HG03139 (cell line): ENCODE measurements around the gene POFUT2.

Experiments used
- ATAC-seq: cut with Tn5 transposase; IDR thresholded peaks from one replicate; pipeline ENCODE4 v1.9.1; 2021; ENCODE audit not compliant: unreplicated experiment

POFUT2 gene, protein sequence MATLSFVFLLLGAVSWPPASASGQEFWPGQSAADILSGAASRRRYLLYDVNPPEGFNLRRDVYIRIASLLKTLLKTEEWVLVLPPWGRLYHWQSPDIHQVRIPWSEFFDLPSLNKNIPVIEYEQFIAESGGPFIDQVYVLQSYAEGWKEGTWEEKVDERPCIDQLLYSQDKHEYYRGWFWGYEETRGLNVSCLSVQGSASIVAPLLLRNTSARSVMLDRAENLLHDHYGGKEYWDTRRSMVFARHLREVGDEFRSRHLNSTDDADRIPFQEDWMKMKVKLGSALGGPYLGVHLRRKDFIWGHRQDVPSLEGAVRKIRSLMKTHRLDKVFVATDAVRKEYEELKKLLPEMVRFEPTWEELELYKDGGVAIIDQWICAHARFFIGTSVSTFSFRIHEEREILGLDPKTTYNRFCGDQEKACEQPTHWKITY

DNA sequence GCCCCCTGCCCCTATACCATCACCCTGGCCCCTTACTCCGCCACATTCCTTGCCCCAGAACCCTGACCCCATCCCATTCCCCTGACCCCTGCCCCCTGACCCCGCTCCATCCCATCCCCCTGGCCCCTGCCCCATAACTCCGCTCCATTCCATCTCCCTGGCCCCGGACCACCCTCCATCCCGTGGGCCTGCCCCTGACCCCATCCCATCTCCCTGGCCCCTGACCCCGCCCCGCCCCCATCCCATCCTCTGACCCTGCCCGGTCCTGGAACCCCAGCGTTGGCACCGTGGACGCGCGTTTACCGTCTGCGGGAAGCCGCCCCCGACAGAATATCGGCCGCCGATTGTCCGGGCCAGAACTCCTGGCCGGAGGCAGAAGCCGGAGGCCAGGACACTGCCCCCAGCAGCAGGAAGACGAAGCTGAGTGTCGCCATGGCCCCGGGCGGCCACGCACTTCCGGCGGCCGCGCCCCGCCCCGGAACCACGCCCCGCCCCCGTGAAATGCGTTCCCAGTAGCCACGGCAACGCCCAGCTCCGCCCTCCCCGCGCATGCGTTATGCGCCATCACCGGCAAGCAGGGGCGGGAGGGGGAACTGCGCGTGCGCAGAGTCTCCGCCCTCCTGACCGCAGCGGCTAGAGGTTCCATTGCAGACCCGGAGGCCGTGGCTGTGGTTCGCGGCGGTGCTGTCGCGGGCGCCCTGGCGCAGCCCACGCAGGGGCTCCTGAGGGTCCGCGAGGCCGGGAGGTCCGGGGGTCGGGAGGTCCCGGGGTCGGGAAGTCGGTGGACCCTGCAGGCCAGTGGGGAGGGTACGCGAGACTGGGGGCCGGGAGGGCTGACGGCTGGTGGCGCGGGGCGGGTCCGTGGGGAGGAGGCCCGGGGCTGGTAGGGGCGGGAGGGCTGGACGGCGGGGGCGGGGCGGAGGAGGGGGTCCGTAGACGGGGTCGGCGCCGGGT lies at the start of gene POFUT2:
Gene POFUT2 (minus strand): TSS at position 458 of the 954 bp plus-strand sequence. CDS start 24 bp downstream, at position 434.
- peak; percentile 71 for ATAC-seq

DNA sequence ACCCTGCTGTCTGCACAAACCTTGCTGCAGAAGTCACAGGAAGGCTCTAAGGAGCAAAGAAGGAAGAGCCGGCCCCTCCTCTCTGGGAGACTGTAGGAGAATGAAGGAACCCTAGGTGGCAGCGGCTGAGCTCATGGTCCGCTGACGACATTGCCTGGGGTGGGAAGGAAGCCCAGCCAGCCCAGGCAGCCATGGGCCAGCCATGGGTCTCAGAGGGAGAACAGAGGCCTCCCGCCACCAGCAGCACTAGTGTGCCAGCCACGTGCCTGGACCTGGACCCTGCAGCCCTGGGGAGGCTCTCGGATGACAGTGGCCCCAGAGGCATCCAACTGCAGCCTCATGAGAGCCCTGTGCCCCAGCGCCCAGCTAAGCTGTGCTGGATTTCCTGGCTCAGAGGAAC lies 49.2 kb upstream of the POFUT2 start:
- ATAC-seq = no peak

DNA sequence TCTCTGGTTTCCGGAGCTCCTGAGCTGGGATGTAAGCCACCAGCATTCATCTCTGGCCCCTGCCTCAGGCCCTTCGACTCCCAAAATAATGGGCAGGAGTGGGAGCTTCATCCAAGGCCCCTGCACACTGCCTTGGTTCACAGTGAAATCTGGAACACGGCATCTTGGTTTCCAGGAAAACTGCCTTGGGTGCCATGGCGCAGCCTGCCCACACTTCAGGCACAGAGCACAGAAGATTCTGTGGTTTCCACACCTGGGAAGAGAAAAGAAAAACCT lies 48.8 kb upstream of the POFUT2 start:
- no peak for ATAC-seq

DNA sequence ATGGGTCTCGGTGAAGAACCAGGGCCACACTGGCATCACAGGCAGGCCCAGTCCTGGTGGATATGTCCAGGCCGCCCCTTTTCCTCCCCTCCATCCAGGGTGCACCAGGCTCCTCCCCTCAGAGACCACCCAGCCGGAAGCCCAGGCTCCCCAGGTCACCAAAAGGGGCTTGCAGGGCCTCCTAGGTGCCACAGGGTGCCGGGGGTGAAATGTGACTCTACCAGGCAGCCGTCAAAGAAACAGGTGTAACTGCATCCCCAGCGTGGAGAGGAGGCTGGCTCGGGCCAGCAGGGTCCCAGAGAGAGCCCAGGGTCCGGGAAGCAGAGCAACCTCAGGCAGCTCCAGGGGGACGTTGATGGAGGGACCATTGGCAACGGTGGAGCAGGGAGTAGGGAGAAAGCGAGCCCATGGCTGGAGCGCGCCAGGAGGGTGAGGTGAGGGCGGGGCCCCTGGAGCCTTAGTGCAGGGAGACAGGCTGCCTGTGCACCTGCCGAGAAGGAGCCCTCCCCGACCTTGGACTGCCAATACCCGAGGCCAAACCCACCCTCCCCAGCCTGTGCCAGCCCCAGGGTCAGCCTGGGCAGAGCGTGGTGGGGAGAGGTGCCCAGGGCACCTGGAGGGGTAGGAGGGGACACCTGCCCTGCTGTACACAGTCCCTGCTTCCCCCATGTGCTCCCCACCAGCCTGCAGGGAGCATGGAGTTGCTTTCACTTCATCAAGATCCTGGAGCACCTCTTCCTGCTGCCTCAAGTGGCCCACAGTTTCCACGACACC lies 48.3 kb upstream of the POFUT2 start:
- no peak for ATAC-seq

DNA sequence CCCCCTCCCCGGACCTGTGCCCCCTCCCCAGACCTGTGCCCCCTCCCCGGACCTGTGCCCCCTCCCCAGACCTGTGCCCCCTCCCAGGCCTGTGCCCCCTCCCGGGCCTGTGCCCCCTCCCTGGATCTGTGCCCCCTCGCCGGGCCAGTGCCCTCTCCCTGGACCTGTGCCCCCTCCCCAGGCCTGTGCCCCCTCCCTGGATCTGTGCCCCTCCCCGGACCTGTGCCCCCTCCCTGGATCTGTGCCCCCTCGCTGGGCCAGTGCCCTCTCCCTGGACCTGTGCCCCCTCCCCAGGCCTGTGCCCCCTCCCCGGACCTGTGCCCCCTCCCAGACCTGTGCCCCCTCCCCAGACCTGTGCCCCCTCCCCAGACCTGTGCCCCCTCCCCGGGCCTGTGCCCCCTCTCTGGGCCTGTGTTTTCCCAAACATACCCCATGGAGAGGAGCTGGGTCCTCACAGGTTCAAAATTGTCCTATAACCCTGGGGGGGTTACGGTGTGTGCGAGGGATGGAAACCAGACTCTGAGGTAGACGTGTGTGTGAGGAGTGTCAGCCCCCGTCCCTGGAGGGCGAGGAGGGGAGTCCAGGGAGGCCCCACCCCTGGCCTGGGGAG lies 47.6 kb upstream of the POFUT2 start:
- ATAC-seq = no peak

DNA sequence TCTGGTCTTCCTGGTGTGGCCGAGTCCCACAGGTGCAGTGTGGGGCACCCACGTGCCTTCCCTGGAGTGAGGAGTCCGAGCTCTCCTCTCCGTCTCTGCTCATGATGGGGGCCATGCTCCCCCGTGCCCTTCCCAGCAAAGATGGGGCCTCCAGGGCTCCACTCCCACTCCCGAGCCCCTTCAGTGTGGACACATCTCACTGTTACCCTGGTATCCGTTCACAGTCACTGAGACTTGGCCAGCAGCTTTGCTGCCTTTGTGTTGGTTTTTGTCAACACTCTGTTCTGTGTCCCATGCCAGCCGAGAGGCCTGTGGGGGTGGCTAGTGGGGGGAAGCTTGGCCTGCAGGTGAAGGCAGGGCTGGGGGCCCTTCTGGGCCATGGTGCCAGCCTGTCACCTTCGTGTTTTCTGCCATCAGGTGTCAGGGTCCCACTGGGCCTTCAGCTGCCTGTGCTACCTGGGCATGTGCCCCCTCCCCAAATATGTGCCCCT lies 46.9 kb upstream of the POFUT2 start:
- no peak for ATAC-seq

DNA sequence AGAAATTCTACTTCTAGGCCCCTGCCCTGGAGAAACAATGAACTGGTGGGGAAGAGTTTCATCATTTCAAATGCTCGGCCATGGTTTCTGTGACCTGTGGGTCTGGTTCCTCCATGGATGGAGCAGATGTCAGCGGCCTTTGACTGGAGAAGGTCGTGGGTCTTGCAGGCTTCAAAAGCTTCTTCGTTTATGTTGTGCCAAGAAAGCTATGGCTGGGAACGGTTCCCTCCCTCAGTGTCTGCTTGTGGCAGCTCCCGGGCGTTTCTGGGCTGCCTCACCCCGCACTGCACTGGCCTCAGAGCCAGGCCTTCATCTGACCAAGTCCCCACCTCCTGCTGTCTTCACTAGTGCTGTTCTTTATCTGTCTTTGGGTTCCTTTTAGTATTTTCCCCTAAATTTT lies 46.4 kb upstream of the POFUT2 start:
- no peak for ATAC-seq

DNA sequence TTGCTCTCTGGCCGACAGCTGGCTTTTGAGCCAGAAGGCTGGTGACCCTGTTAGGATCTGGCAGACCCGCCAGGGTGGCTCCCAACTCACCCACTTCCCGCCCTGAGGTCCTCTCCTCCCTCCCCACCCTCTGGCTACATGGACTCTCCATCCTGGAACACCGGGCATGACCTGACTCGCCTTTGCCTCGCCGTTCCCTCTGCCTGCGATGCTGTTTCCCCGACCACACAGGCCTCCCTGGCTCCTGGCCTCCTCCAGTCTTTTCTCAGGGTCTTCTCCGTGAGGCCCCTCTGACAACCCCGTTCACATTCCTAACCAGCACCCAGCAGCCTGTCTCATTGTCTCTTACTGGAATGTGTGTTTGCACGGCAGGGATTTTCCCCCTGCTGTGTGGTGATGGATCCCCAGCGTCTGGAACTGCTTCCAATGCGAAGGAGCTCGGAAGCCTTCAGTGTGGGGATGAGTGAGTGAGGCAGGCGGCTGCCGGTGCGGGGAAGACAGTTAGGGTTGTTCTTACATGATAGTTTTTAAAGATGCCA lies 46.0 kb upstream of the POFUT2 start:
- ATAC-seq = no peak

DNA sequence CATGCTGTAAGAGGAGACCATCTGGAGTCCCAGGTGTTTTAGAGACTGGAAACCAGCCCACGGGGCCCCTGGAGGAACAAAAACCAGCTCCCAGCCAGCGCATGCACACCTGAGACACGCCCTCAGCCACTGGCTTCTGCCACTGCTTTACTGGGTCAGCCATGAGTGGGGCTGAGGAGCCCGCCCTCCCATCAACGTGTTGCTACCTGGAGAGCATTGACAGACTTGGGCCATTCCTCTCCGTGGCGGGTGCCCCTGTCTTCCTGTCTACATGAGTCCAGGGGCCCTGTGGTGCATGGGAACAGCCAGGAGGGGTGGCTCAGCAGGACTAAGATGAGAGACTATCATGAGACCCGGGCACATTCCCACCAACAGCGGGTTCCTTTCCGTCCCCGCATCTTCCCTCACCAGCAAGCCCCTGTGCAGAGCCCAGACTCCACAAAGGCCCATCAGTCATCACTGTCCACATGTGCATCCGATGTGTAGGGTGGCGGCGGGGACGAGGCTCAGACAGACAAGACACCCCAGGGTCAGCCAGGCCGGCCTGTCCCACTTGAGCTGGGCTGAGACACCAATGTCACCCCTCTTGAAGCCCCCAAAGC lies 45.4 kb upstream of the POFUT2 start:
- ATAC-seq = no peak

DNA sequence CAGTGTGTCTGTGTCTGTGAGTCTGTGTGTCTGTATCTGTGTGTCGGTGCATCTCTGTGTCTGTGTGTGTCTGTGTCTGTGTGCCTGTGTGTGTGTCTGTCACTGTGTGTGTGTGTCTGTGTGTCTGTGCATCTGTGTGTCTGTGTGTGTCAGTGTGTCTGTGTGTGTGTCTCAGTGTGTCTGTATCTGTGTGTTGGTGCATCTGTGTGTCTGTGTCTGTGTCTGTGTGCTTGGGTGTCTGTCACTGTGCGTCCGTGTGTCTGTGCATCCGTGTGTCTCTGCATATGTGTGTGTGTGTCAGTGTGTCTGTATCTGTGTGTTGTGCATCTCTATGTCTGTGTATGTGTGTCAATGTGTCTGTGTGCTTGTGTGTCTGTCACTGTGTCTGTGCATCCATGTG lies 44.7 kb upstream of the POFUT2 start:
- no peak for ATAC-seq

DNA sequence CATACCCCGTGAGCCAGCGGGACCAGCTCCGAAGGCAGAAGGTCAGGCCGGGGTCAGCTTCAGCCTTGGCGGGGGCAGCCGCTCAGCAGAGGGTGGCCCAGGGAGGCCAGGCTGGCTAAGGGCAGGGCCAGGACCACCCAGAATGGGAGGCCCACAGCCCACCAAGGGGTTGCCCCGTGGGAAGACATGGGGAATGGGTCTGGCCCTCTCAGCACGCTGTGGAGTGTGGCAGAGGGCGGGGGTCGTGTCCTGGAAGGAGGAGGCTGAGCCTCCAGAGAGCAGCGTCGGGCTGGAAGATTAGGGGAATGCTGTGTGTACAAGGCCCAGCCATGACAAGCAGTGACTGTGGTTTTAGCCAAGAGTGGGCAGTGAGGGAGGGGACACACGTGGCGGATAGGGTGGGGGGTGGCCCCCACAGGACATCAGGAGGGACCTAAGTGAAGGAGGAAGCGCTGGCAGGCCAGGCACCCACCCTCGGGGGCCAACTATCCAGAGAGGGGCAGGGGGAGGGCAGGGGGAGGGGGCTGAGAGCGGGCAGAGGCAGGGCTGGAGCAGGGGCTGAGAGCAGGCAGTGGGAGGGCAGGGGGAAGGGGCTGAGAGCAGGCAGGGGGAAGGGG lies 43.9 kb upstream of the POFUT2 start:
- ATAC-seq = no peak

DNA sequence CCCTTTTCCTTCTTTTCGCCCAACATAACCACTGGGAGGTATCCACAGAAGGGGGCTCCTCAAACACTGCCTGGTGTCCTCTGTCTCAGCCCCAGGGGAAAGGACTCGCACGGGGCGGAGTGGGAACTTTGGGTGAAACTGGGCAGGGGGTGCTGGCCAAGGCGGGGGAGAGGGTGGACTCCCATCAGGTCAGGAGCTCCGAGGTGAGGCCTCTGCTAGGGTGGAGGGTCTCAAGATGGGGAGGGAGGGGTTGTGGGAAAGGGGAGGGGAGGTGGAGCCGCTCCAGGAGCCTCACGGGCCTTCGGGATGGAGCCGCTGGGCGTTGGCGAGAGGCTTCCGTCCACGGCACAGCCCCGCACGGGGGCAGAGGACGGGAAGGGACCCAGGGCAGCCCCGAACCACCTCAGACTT lies 43.2 kb upstream of the POFUT2 start:
- ATAC-seq = no peak

DNA sequence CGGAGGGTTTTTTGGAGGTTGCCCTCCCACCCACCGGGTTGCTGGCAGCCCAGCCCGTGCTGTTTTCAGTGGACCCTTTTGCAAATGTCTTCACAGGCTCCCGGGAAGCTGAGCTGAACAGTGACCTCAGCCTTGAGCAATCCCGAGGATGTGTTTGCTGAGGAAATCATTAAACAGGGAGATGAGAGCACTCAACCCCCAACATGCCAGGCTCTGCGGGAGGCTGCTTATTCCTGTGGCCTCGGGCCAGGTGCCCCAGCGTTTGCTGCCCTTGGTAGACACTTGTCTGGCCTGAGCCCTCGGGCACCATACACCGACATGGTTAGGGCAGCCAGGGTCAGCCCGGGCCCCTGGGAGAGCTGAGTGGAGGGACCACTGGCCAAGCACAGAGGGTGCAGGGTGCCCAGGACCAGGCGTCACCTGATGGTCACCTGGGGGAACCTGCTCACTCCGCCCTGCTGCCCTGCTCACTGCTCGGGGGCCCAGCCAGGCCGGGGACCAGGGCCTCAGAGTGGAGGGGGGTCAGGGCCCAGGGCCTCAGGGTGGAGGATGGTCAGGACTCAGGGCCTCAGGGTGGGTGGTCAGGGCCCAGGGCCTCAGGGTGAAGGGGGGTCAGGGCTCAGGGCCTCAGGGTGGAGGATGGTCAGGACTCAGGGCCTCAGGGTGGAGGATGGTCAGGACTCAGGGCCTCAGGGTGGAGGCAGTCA lies 42.5 kb upstream of the POFUT2 start:
- no peak for ATAC-seq

DNA sequence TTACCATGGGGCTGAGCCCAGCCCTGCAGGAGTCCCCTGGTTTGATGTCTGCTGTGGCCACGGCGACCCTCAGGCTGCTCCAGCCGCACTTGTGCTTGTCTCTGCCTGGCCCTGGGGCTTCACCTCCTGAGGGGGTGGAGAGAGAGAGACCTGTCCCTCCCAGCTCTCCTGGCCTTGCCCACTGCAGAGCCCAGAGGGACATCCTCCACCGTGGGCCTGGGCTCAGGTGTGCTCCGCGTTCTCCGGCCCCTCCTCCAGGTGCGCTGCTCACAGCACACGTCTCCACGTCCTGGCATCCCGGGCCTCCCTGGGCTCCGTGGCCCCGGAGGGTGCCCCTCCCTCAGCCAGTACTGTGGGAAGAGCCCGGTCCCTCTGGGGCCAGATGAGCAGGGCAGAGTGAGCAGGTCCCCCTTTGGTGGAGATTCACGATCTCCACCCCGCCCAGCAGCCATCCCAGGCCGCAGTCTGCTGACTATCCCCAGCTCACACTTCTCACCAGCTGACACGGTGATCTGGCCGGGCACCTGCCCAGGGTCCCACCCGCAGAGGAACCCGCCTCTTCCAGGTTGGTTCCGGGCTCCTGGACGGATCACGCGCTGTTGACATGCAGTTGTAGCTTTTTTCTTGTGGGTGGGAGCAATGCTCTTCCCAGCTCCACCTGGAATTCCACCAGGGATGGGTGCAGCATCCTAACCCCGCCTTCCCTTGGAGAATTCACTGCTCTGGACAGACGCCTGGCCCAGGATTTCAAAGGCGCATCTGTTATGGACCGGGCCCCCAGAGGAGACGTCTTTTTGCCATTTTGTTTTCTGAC lies 41.8 kb upstream of the POFUT2 start:
- no peak for ATAC-seq

DNA sequence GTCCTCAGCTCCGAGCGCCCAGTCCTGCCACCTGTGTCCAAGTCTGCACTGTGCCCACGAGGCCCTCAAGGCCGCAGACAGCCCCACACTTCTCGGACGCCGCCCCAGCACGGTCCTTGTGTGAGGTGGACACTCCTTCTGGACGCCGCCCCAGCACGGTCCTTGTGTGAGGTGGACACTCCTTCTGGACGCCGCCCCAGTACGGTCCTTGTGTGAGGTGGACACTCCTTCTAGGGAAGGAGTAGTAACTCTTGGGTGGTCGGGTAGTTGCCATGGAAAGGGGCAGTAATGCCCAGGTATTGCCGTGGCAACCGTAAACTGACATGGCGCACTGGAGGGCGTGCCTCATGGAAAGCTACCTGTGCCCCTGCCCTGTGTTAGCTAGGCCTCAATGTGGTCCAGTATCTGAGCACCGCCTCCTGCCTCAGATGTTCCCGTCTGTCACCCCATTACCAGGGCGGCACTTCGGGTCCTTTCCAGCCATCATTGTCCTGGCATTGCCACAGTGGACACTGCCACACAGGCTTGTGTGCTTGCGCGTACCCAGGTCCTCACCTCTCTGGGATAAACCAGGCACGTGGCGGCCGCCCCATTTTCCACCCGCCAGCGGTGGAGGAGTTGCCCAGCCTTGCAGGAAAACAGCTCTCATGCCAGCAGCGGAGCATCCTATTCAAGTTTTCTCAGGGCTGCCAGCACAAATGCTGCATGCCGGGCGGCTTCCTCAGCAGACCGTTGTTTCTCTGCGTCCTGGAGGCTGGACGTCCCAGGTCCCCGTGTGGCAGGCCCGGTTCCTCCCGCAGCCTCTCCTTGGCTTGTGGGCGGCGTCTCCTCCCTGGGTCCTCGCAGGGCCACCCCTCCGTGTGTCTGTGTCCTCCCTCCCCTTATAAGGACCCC lies 40.8 kb upstream of the POFUT2 start:
- ATAC-seq = no peak

DNA sequence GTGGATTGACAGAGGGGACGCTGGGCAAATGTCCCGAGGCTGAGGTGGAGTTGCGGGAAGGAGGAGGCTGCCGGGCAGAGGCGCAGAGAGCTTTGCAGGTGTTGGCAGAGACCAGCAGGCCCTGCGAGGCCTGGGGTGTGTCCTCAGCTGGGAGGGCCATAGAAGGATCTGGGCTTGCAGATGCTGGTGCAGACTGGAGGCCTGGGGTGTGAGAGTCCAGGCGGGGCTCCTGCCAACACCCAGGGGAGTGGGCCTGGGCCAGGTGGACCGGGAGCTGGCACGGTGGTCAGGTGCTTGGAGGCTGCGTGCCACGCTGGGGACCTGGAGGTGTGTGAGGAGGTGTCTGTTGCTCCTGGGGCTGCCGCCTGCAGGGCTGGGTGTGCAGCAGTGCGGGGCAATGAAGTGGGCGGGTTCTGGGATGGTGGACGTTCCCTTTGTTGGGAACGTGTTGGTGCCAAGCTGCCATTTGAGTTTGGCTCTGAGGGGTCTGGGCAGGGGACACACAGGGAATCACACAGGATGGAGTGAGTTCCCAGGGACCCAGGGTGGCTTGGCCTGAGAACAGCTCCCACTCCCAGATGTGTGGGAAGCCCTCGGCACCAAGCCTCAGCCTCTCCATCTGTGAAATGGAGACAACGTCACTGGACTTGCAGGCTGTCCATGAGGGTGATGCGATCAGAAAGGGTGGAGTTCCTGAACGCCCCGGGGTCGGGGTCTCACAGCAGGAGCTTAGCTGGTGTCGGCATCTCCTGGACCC lies 39.9 kb upstream of the POFUT2 start:
- ATAC-seq = no peak
